ENCODE results near the gene SLC26A9. TPM values are rescaled to one million over a fixed set of nuclear protein-coding genes. Genes with fewer than 3 reads are reported as not detected.

The SLC26A9 gene
- total and polyA plus RNA-seq, 10 of the 15 experiments (the other 5 are each of a cell fraction or from before 2014, with no cell fraction given), result 0.09 to 0.40 (median 0.17) TPM

DNA sequence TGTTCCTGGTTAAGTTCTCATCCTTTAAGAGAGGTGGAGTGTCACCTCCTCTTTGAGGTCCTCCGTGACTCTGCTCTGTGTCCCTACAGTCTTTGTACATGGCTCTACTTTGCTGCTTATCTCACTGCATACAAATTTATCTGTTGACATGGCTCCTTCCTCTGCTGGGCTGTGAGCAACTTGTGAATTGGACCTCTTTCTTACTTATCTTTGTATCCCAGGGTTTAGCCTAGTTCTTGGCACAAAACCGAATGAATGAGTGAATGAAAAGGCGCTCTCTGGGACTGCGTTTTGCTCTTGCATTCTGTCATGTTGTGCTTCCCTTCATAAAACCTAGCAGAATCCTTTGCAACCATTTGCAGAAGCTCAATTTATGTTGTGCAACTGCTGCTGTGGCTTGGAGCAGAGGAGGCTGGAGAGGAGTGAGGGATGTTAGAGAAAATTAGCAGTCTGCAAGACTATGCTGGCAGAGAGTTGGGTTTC, 12.4 kb downstream of the SLC26A9 start:
- SMC1A ChIA-PET (ENCODE audit: uncharacterized antibody, unreplicated experiment), result interaction anchor here (1.0 kb wide), 1 partner anchor 15 kb away, joined by 3 read pairs; no protein-coding TSS in a partner anchor
- DNase-seq (ENCODE audit: low read depth, low spot score) (no peak), ATAC-seq (no peak), FAIRE-seq (no peak)
- POLR2A ChIA-PET, result no interaction called here
- Histone ChIP-seq H3K9ac (ENCODE audit: control insufficient read depth, insufficient read depth, low read length) (no peak overlapping the region), H4K20me1 (ENCODE audit: control insufficient read depth, insufficient read depth) (peaks cover 2% of the 10 kb centered on the region; the same call in 1 of the 2 replicates), H3K9me3 (replicated peaks; ENCODE audit: control insufficient read depth, insufficient read depth, low read length) (no peaks in the 10 kb centered on the region), H3K4me1 (ENCODE audit: control insufficient read depth, insufficient read depth, low read length) (no peaks in the 10 kb centered on the region), H3K79me2 (ENCODE audit: control insufficient read depth, insufficient read depth, low read length) (no peaks in the 10 kb centered on the region), H2AFZ (ENCODE audit: control insufficient read depth, low read depth, low read length) (no peak overlapping the region), H3K27me3 (replicated peaks in 1 of 2; ENCODE audit: control insufficient read depth in 2 of 2, insufficient read depth in 2 of 2, low read length in 1 of 2) (peaks cover 3 to 5% of the 10 kb centered on the region in 2 experiments; a peak in 3 of 4 replicates), H3K4me2 (ENCODE audit: control insufficient read depth, insufficient read depth) (no peak overlapping the region), H3K36me3 (ENCODE audit: control insufficient read depth in 2 of 2, insufficient read depth in 2 of 2, low read length in 1 of 2) (no peaks in the 10 kb centered on the region), H3K27ac (ENCODE audit: control insufficient read depth, insufficient read depth) (no peak overlapping the region), H3K4me3 (no peak overlapping the region)
- no TSS peak for BruUV-seq (replicated peaks)
- in situ Hi-C loops (cut with MboI) (no loop called here), intact Hi-C loops (cut with micrococcal nuclease; ENCODE audit: unreplicated experiment) (no loop called here)
- 8% methylated on average over 4 of the region's 4 CpGs for WGBS (ENCODE audit: insufficient coverage, insufficient replicate concordance, low lambda C conversion rate, missing lambda C conversion rate)
- TF ChIP-seq FOXK2 (IDR thresholded peaks at IDR 0.05), result no peak
- TF ChIP-seq, protein P1, sequence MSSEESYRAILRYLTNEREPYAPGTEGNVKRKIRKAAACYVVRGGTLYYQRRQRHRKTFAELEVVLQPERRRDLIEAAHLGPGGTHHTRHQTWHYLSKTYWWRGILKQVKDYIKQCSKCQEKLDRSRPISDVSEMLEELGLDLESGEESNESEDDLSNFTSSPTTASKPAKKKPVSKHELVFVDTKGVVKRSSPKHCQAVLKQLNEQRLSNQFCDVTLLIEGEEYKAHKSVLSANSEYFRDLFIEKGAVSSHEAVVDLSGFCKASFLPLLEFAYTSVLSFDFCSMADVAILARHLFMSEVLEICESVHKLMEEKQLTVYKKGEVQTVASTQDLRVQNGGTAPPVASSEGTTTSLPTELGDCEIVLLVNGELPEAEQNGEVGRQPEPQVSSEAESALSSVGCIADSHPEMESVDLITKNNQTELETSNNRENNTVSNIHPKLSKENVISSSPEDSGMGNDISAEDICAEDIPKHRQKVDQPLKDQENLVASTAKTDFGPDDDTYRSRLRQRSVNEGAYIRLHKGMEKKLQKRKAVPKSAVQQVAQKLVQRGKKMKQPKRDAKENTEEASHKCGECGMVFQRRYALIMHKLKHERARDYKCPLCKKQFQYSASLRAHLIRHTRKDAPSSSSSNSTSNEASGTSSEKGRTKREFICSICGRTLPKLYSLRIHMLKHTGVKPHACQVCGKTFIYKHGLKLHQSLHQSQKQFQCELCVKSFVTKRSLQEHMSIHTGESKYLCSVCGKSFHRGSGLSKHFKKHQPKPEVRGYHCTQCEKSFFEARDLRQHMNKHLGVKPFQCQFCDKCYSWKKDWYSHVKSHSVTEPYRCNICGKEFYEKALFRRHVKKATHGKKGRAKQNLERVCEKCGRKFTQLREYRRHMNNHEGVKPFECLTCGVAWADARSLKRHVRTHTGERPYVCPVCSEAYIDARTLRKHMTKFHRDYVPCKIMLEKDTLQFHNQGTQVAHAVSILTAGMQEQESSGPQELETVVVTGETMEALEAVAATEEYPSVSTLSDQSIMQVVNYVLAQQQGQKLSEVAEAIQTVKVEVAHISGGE (CRISPR knock-in tag; IDR thresholded peaks at IDR 0.05), result no peak
- TF ChIP-seq SRF (IDR thresholded peaks at IDR 0.05; ENCODE audit: low read depth in 2 of 2, low read length in 2 of 2), result no peak
- no peak for TF ChIP-seq SUPT20H (IDR thresholded peaks at IDR 0.05; ENCODE audit: borderline replicate concordance, control insufficient read depth, low read depth, low read length)
- no peak for TF ChIP-seq KDM1A (IDR thresholded peaks at IDR 0.05; ENCODE audit: borderline replicate concordance)
- TF ChIP-seq, protein P2, sequence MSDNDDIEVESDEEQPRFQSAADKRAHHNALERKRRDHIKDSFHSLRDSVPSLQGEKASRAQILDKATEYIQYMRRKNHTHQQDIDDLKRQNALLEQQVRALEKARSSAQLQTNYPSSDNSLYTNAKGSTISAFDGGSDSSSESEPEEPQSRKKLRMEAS (IDR thresholded peaks at IDR 0.05; ENCODE audit: low read depth, low read length), result no peak
- TF ChIP-seq, protein P3, sequence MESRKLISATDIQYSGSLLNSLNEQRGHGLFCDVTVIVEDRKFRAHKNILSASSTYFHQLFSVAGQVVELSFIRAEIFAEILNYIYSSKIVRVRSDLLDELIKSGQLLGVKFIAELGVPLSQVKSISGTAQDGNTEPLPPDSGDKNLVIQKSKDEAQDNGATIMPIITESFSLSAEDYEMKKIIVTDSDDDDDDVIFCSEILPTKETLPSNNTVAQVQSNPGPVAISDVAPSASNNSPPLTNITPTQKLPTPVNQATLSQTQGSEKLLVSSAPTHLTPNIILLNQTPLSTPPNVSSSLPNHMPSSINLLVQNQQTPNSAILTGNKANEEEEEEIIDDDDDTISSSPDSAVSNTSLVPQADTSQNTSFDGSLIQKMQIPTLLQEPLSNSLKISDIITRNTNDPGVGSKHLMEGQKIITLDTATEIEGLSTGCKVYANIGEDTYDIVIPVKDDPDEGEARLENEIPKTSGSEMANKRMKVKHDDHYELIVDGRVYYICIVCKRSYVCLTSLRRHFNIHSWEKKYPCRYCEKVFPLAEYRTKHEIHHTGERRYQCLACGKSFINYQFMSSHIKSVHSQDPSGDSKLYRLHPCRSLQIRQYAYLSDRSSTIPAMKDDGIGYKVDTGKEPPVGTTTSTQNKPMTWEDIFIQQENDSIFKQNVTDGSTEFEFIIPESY (IDR thresholded peaks at IDR 0.05), result no peak
- no peak for TF ChIP-seq SUZ12 (IDR thresholded peaks at IDR 0.05; ENCODE audit: unreplicated experiment)
- TF ChIP-seq HDAC2 (IDR thresholded peaks at IDR 0.05), result no peak
- TF ChIP-seq MEF2A (IDR thresholded peaks at IDR 0.05; ENCODE audit: insufficient read depth, low read depth, low read length), result no peak
- no peak for TF ChIP-seq MYC (IDR thresholded peaks at IDR 0.05; ENCODE audit: insufficient read depth, insufficient read length, insufficient replicate concordance, low read length, severe bottlenecking)
- TF ChIP-seq, protein P4, sequence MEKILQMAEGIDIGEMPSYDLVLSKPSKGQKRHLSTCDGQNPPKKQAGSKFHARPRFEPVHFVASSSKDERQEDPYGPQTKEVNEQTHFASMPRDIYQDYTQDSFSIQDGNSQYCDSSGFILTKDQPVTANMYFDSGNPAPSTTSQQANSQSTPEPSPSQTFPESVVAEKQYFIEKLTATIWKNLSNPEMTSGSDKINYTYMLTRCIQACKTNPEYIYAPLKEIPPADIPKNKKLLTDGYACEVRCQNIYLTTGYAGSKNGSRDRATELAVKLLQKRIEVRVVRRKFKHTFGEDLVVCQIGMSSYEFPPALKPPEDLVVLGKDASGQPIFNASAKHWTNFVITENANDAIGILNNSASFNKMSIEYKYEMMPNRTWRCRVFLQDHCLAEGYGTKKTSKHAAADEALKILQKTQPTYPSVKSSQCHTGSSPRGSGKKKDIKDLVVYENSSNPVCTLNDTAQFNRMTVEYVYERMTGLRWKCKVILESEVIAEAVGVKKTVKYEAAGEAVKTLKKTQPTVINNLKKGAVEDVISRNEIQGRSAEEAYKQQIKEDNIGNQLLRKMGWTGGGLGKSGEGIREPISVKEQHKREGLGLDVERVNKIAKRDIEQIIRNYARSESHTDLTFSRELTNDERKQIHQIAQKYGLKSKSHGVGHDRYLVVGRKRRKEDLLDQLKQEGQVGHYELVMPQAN (conservative IDR thresholded peaks at IDR 0.05), result no peak
- TF ChIP-seq EZH2 (IDR thresholded peaks at IDR 0.05; ENCODE audit: borderline replicate concordance, control insufficient read depth, low read depth, low read length), result no peak
- TF ChIP-seq JUNB (IDR thresholded peaks at IDR 0.05), result no peak
- TF ChIP-seq ZNF24 (IDR thresholded peaks at IDR 0.05), result no peak
- no peak for TF ChIP-seq CHD2 (IDR thresholded peaks at IDR 0.05; ENCODE audit: borderline replicate concordance, low read depth, low read length)
- CTCF ChIA-PET, result interaction anchor here (1.2 kb wide), 2 partner anchors 12 to 14 kb away, joined by 3 read pairs; no protein-coding TSS in a partner anchor
- RAD21 ChIA-PET (ENCODE audit: unreplicated experiment), result interaction anchor here (1.1 kb wide), 1 partner anchor 47 kb away, joined by 5 read pairs; no protein-coding TSS in a partner anchor
